NCI-H446 treated with DMSO at 0.1 percent for 48 hours (cell line): ENCODE results near the gene ROS1.
"Not testable (repeated sequence)": the region's sequence is repeated elsewhere in the genome, so short reads cannot be mapped to it uniquely, and the experiment has no call there.

ENCODE experiments used
- DNase-seq: peaks from one replicate; lab custom pipeline; 2025; lab: John Stamatoyannopoulos, UW

The ROS1 gene

DNA sequence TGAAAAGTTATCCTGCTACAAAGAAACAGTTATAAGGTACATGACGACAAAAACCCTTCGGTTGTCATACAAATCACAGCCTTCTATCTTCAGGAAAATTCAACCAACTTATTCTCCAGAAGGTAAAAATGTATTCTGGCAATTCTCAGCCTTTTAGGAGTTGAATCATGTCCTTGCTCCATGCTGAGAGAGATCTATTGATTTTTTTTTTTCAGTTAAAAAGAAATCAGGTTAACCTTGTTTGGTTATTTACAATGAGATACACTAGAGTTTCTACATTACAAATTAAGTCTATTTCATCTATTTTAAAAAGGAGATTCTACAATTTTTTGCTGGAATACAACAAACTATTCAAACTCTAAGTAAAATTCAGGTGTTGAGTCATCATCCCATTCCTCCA, 45.4 kb downstream of the ROS1 start:
- no peak for DNase-seq

GRCh38 chr6:117375446-117375845, 50.3 kb downstream of the ROS1 start:
- DNase-seq, result no peak

GRCh38 chr6:117373211-117373813, 52.4 kb downstream of the ROS1 start:
- no peak for DNase-seq

- not testable (repeated sequence) for DNase-seq
Observed at GRCh38 chr6:117372289-117372688, 53.5 kb downstream of the ROS1 start.

DNA sequence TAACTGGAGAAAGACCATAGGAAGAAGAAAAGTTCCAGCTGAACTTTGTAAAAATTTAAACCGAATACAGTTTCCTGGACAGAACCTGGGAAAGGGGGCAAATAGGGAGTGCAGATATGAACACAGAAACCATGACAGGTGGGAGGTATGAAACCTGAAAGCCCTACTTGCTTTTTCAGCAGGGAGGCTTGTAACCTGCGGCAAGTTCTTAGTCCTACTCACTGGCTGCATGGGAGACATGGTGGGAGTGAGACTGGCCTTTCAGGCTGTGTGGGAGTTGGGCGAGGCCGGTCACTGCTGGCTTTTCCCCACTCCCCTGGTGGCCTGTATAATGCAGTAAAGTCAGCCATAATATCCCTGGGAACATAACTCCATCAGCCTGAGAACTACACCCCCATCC, 54.2 kb downstream of the ROS1 start:
- no peak for DNase-seq

DNA sequence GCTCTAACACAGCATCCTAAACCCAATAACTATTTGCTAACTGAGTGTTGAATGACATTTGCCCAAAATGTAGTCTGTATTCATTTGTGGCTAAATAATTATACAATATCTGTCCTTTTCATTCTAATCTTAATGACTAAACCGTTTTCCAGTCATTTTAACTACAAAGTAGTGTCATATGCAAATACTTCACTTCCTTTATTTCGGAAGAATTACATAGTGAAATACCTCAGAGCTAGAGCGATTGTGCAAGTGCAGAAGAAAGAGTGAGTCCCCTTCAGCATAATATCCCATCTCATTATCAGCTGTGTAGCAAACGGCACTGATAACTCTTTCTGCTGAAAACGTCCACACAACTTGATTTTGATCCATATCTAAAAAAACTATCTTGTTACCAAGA, 66.2 kb downstream of the ROS1 start:
- no peak for DNase-seq

- no peak for DNase-seq
Observed at GRCh38 chr6:117354671-117355070, 71.1 kb downstream of the ROS1 start.

GRCh38 chr6:117352466-117353081, 73.2 kb downstream of the ROS1 start:
- DNase-seq, result no peak

DNA sequence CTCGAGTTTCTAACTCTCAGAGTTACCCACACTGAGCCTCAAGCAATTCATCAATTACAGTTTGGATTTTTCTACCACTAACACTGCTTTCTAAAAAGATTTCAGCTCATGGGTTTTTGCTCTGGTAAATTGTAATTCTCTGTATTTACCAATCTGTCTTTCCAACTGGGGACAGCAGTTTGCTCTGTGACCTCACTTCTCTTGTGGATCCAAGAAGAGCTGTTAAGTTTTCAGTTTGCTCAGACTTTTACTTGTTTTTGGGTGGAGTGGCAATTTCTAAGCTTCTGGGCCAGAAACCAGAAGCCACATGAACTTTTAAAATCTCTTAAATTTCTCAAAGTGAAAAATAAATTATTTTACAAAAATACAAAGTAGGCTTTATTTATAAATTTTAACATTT, 74.2 kb downstream of the ROS1 start:
- DNase-seq, result no peak

- peak; percentile 38 for DNase-seq
Observed at GRCh38 chr6:117346142-117346930, 79.4 kb downstream of the ROS1 start.

- DNase-seq, result no peak
Observed at GRCh38 chr6:117345292-117345610, 80.5 kb downstream of the ROS1 start.

- DNase-seq, result no peak
Observed at GRCh38 chr6:117344444-117345291, 81.1 kb downstream of the ROS1 start.

DNA sequence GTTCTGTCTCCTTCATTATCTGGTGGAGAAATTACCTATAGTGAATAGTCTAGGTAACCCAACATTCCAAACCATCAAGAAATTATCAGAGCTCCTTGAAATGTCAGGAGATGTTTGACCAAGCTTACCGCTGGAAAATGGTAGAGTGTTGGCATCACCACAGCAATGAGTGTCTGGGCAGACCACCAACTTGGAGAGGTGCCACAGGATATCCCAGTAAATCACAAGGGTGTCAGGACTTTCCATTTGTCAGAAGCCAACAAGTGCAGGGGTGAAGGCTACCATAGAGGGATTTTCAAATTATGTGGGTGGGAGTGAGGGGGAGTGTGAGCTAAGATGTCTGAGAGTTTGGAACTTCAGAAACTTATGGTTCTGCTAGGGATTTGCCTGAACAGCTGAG, 87.2 kb downstream of the ROS1 start:
- DNase-seq, result peak; percentile 34

- DNase-seq, result no peak
Observed at GRCh38 chr6:117329926-117330325, 95.8 kb downstream of the ROS1 start.

DNA sequence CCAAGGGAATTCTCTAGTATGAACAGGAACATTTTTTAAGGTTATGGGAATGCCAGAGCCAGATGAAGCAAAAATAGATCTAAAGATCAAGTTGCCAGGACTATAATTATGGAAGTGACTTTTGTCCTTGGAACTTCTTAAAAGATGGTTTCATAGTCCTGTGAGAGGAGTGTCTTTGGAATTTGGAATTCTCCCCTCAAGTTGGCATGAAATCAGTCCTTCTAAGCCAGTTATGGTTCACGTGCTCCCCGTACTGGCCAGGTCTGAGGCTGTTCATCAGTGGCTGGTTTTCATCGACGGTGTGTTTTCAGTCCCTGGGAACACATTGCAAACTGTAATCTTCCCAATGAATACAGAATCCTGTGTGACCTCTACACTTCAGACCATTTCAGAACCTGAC, 97.2 kb downstream of the ROS1 start:
- no peak for DNase-seq

DNA sequence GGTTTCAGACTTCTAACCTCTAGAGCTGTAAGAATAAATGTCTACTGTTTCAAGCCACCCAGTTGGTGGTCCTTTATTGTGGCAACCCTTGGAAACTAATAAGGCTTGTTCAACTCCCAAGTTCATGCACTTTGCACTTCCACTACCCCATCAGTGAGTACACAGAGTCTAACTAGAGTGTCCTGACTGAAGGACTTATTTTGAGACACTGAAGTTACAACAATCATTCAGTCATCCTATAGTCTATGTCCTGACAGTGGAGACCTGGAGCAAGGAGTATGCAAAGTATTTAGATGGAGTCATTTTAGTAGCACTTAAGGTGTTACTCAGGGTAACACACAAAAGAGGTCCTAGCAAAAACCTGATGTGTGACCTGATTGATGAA, 97.7 kb downstream of the ROS1 start:
- no peak for DNase-seq

DNA sequence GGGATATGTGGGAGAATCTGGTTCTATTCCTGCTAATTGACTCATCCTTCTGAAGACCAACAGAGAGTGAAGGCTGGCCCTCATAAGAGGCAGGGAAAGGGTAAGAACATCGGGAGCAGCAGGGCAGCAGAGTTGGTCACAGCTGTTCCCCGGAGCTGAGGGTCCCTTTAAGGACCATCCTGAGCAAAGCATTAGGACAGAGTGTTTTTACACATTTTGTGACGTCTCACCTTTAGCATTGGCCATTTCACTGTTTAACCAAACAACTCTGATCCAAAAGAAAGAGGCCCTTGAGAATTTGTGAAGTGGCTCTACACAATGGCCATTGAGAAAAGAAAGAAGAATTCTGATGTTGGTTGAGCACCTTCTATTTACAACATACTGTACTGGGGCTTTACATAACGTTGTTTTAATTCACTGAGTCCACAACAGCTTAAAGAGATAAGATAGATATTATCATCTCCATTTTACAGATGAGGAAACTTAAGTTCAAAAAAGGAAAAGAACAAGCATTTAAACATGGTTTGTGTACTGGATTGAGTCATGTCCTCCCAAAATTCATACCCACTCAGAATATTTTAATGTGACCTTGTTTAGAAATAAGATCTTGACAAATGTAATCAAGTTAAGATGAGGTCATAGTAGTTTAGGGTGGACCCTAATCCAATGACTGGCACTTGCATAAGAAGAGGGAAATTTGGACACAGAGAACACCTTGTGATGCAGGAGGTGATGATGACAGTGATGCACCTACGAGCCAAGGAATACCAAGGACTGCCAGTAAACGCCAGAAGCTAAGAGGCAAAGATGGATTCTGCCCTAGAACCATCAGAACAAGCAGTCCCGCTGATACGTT, 98.4 kb downstream of the ROS1 start:
- DNase-seq, result no peak

- no peak for DNase-seq
Observed at GRCh38 chr6:117326396-117326795, 99.3 kb downstream of the ROS1 start.

DNA sequence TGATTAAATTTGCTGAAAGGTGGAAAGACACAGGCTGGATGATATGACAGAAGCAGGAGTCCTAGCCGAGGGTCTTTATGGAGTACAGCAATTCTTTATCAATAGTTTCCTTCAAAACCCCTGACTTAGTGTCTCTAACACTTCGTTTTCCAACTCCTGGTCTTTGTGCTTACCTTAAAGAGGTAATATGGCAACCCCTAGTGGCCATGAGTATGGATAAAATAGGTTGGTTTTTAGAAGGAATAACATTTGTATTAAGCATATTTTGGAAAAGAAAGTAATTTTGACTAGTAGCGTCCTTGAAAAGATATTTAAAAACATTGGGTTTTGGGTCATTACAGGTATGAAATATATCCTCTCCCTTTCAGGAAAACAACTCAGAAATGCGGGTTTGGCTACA, 108.5 kb downstream of the ROS1 start:
- DNase-seq, result no peak

- no peak for DNase-seq
Observed at GRCh38 chr6:117311726-117312125, 114.0 kb downstream of the ROS1 start.

- no peak for DNase-seq
Observed at GRCh38 chr6:117311310-117311709, 114.4 kb downstream of the ROS1 start.

DNA sequence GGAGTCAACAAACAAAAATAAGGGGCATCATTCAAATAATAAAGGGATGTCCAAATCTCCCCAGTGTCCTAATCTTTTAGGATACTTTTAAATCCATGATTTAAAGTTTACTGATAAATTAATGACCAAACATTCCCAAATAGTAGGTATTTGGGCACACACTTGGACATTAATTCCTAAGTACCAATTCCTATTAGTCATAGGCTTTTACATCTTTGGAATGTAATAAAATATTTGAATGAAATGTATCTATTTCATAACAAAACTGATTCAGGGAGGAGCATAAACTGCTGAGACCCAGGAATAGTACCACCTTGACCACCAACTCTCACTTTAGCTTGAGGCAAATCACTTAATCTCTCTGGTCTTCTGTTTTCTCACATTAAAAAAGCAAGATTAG, 116.1 kb downstream of the ROS1 start:
- DNase-seq, result no peak
